CD4-positive, alpha-beta T cell (primary cell): ENCODE measurements around the gene MAGED4B. TPM values are rescaled to one million over a fixed set of nuclear protein-coding genes. Genes with fewer than 3 reads are reported as not detected.

Experiments
- ATAC-seq: fragments of 200-7000 bp; cut with Tn5 transposase; one replicate; pipeline ENCODE4 v1.10.0; 2022; ENCODE audit warnings: mild to moderate bottlenecking; ENCODE audit not compliant: poor library complexity
- CTCF ChIA-PET: fragments of 350-600 bp; sonication (Branson Sonifier 250); formaldehyde crosslinking; loops from one replicate; lab custom pipeline; 2021; ENCODE audit warnings: antibody characterized with exemption, inconsistent platforms; lab: Charles Lee
- POLR2A ChIA-PET: fragments of 350-600 bp; sonication (Branson Sonifier 250); formaldehyde crosslinking; loops from one replicate; lab custom pipeline; 2021; ENCODE audit warnings: antibody characterized with exemption, inconsistent platforms; lab: Charles Lee
- DNase-seq, 14 experiments: peaks; one replicate each; pipeline ENCODE4 v3.0.0-alpha.2; 2013 to 2020; ENCODE audit warnings: mixed read lengths in 2 of 14
- H3K27ac ChIP-seq, 2 donors: one replicate each; pipeline versions ENCODE4 v1.5.1 to v1.7.0; 2013; ENCODE audit warnings: low read length in 2 of 2, low read depth in 1 of 2, mild to moderate bottlenecking in 1 of 2
- H3K27me3 ChIP-seq, 2 experiments: 1 replicate in 1 of 2; 2 replicates in 1 of 2; pipeline versions ENCODE4 v1.6.1 to v1.7.0; 2013; ENCODE audit warnings: low read length in 2 of 2, control low read depth in 1 of 2, mild to moderate bottlenecking in 1 of 2, moderate library complexity in 1 of 2; ENCODE audit not compliant: insufficient read depth in 2 of 2, control insufficient read depth in 1 of 2
- H3K36me3 ChIP-seq: one replicate; pipeline ENCODE4 v1.6.1; 2013; ENCODE audit warnings: low read length, control low read depth; ENCODE audit not compliant: insufficient read depth
- H3K4me1 ChIP-seq: one replicate; pipeline ENCODE4 v1.6.1; 2013; ENCODE audit warnings: low read length, control low read depth; ENCODE audit not compliant: insufficient read depth
- H3K4me3 ChIP-seq: one replicate; pipeline ENCODE4 v1.5.1; 2013; ENCODE audit warnings: mild to moderate bottlenecking, low read length, moderate library complexity
- H3K9me3 ChIP-seq, 2 experiments: 1 replicate in 1 of 2; 2 replicates in 1 of 2; pipeline versions ENCODE4 v1.6.1 to v1.7.0; 2013; ENCODE audit warnings: low read length in 2 of 2, mild to moderate bottlenecking in 2 of 2, control low read depth in 1 of 2, moderate library complexity in 1 of 2; ENCODE audit not compliant: control insufficient read depth in 1 of 2, insufficient read depth in 1 of 2
- H3K27ac Mint-ChIP-seq: one replicate; pipeline ENCODE4 v1.8.0; 2020; ENCODE audit warnings: mixed read lengths
- H3K27me3 Mint-ChIP-seq: one replicate; pipeline ENCODE4 v1.8.0; 2021; ENCODE audit warnings: mixed read lengths
- H3K36me3 Mint-ChIP-seq: one replicate; pipeline ENCODE4 v1.8.0; 2021; ENCODE audit warnings: low read depth, mixed read lengths
- H3K4me1 Mint-ChIP-seq: one replicate; pipeline ENCODE4 v1.8.0; 2021; ENCODE audit warnings: low read depth, mixed read lengths
- H3K4me3 Mint-ChIP-seq: one replicate; pipeline ENCODE4 v1.8.0; 2020; ENCODE audit warnings: mild to moderate bottlenecking, mixed read lengths
- H3K9me3 Mint-ChIP-seq: one replicate; pipeline ENCODE4 v1.8.0; 2020; ENCODE audit warnings: mixed read lengths
- CTCF ChIP-seq: fragments of 200-600 bp; IDR thresholded peaks from one replicate; pipeline ENCODE4 v1.8.0; 2022; ENCODE audit warnings: antibody characterized with exemption, mild to moderate bottlenecking
- intact Hi-C, 2 experiments: fragments of 100-400 bp; cut with DNase I in 1 of 2; cut with micrococcal nuclease in 1 of 2; formaldehyde crosslinking; loops; one replicate each; pipeline versions ENCODE4 v1.15.1 to v1.9.0; 2023 to 2025; cut with DNase I, micrococcal nuclease
- total RNA-seq, 174 experiments: library from RNA in 2 of 174; stranded (reverse) in 2 of 174; gene quantifications; one replicate each; pipeline ENCODE4 v1.2.3 and lab custom pipeline; 2021 to 2026

Gene MAGED4B
- total RNA-seq, 2 experiments from 2014 or later: 1.3 to 2.1 TPM

DNA sequence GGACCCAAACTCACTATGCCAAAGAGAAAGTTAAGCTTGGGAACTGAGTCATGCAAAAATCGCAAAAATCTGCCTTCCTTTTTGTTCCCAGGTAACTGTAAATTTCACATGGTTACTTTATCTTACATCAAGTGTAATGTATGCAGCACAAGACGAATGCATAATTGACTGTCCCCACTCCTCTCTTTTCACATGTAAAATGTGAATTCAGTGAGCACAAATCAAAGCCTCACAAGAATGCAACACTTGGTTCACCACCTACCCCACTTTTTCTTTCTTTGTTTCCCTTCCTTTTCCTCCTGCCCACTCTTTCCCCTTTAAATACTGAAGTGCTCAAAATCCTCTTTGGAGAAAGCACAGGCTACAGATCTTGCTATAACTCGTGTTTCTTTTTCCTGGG is 53.2 kb downstream of the MAGED4B start:
- Mint-ChIP-seq H3K27ac (no peak overlapping the region), H3K27me3 (no peaks in the 10 kb centered on the region), H3K36me3 (no peaks in the 10 kb centered on the region), H3K4me1 (no peaks in the 10 kb centered on the region), H3K9me3 (no peaks in the 10 kb centered on the region), H3K4me3 (no peak overlapping the region)
- no peak for ATAC-seq
- Histone ChIP-seq H3K4me1 (no peaks in the 10 kb centered on the region), H3K27me3 (no peaks in the 10 kb centered on the region), H3K36me3 (no peaks in the 10 kb centered on the region), H3K27ac (no peak overlapping the region), H3K4me3 (no peak overlapping the region), H3K9me3 (no peaks in the 10 kb centered on the region)
- ChIA-PET POLR2A (no interaction called here), CTCF (no interaction called here)
- no peak for DNase-seq
- no peak for TF ChIP-seq CTCF
- intact Hi-C loops: no loop called here

Other genes with a start within 250 kb of the MAGED4B start
- 10 to 100 TPM; 20.3 to 23.7 TPM for gene MAGED1, start 175.6 kb downstream of the MAGED4B start, total RNA-seq
- gene MAGED4, start 115.7 kb upstream of the MAGED4B start, total RNA-seq: under 1 TPM; 0.28 to 0.58 TPM